Smooth muscle cell of the coronary artery (primary cell): ENCODE measurements around the gene HCLS1. TPM values are rescaled to one million over a fixed set of nuclear protein-coding genes. Genes with fewer than 3 reads are reported as not detected.

Experiments
- total RNA-seq: library from RNA; depleted of rRNA; stranded (reverse); fragments of >200 nt; gene quantifications from 2 replicates; pipeline ENCODE4 v1.2.3, GENCODE V29; 2014; ENCODE audit warnings: low replicate concordance

Gene HCLS1, protein sequence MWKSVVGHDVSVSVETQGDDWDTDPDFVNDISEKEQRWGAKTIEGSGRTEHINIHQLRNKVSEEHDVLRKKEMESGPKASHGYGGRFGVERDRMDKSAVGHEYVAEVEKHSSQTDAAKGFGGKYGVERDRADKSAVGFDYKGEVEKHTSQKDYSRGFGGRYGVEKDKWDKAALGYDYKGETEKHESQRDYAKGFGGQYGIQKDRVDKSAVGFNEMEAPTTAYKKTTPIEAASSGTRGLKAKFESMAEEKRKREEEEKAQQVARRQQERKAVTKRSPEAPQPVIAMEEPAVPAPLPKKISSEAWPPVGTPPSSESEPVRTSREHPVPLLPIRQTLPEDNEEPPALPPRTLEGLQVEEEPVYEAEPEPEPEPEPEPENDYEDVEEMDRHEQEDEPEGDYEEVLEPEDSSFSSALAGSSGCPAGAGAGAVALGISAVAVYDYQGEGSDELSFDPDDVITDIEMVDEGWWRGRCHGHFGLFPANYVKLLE
- 0.60 and 2.2 TPM in 2 replicates for total RNA-seq

DNA sequence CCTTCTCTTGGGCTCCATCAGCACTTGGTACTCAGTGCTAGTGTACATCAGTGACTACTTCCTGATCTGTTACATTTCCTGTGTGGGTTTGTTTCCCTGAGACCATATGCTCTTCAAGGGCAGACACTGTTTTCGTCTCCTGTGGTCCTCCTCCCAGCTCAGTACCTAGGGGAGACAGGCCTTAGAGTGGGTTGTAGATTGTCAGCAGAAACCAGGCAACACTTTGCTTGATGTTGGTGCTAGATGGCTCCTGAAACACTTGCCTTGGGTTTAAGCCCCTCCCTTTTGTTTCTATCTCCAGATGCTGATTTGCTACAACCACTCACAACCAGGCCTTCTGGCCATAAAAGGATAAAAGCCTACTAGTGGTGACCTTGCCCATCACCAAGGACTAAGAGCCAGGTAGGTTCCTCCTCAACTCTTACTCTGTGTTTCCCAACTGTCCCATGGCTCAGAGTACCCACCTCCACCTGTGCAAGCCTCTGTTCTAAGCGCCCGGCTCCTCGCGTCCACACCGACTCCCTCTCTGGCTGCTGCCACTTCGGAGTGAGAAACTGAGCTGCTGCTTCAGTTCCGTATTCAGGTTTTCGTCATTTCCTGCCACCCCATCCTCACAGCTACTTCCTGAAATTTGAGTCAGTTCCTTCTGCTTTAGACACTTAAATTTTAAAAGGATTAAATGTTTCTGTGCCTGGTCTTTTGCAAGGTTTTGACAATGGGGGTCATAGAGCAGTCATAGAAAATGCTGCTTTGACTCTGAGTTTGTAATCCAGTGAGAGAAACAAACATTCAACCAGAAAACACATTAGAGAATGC lies at the start of gene HCLS1:
Gene HCLS1, minus strand, starts transcription at position 548 of the 816 bp plus-strand sequence. CDS start 2,556 bp downstream, outside the sequence.

DNA sequence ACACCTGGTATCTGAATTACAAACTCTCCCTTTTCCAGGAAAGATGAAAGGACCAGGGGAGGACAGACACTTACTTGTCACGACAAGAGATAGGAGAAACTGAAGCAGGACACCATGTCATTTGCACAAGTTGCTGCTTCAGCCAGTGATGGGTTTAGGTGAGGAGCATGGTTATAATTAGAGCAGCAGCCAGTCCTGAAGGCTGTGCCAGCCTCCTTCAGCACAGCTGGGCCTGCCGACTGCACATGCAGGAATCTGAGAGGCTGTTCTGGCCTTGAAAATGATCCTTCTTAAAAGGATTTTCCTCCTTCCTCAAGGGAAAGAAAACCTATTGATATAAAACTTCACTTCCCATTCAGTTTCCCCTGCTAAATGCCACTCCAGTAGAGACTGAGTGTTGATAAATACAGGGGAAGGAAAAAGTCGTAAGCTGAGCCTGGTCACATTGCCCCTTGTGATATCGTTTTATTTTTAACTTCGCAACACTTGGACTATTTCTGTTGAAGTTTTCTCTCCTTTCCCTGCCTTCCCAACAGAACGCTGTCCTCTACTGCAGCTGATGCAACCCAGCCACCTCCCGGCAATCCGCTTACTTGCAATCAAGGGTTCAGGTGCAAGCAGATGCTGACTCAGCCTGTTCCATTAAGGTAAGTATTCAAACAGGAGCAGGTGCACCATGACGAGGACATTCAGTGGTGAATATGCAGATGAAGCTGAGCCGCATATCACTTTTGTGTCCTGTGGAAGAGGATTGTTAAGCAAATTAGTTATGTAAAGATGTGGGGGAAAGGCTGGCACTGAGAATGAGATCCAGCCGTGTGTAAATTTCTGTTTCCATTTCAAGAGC lies 67.6 kb downstream of the HCLS1 start, which contains the start of gene FBXO40:
Gene FBXO40, plus strand, starts transcription at position 524 of the 847 bp plus-strand sequence. CDS start 27,197 bp downstream, outside the sequence.

Other genes starting within 250 kb of the HCLS1 start
- gene POLQ, start 114.9 kb downstream of the HCLS1 start, total RNA-seq = 0.70 and 2.7 TPM in 2 replicates
- gene ARGFX, start 93.0 kb downstream of the HCLS1 start, total RNA-seq = not detected in 2 replicates
- gene FBXO40, start 67.5 kb downstream of the HCLS1 start, total RNA-seq = not detected in 2 replicates
- gene GOLGB1, start 88.8 kb upstream of the HCLS1 start, total RNA-seq = 28.7 and 53.1 TPM in 2 replicates
- 13.3 and 14.3 TPM in 2 replicates for gene IQCB1, start 174.2 kb upstream of the HCLS1 start, total RNA-seq
- 1.8 and 2.8 TPM in 2 replicates for gene EAF2, start 174.3 kb upstream of the HCLS1 start, total RNA-seq
- gene SLC15A2, start 233.5 kb upstream of the HCLS1 start, total RNA-seq = 0.15 and 1.3 TPM in 2 replicates